Naive thymus-derived CD4-positive, alpha-beta T cell (primary cell): ENCODE data around the gene PA2G4. TPM values are rescaled to one million over a fixed set of nuclear protein-coding genes. Genes with fewer than 3 reads are reported as not detected.

Experiments used
- ATAC-seq: fragments of 150-1000 bp; cut with Tn5 transposase; 2 replicates; pipeline ENCODE4 v1.10.0; 2021; ENCODE audit warnings: mild to moderate bottlenecking, moderate library complexity
- CTCF ChIA-PET: fragments of 350-600 bp; sonication (Branson Sonifier 250); formaldehyde crosslinking; loops from one replicate; lab custom pipeline; 2021; ENCODE audit warnings: antibody characterized with exemption; lab: Charles Lee
- POLR2A ChIA-PET: fragments of 350-600 bp; sonication (Branson Sonifier 250); formaldehyde crosslinking; loops from one replicate; lab custom pipeline; 2021; ENCODE audit warnings: antibody characterized with exemption, inconsistent platforms; lab: Charles Lee
- DNase-seq, 9 donors: peaks; one replicate each; pipeline versions ENCODE4 v3.0.0 to v3.0.0-alpha.2; 2020 to 2022; ENCODE audit warnings: mixed read lengths in 1 of 9
- H3K27ac ChIP-seq: one replicate; pipeline ENCODE4 v1.7.0; 2013; ENCODE audit warnings: mild to moderate bottlenecking, low read depth, low read length, moderate library complexity
- H3K27me3 ChIP-seq, 2 donors: one replicate each; pipeline ENCODE4 v1.7.0; 2013; ENCODE audit warnings: low read length in 2 of 2, mild to moderate bottlenecking in 2 of 2, moderate library complexity in 2 of 2; ENCODE audit not compliant: control insufficient read depth in 2 of 2, insufficient read depth in 2 of 2
- H3K36me3 ChIP-seq, 3 experiments: 1 replicate in 2 of 3; 2 replicates in 1 of 3; pipeline ENCODE4 v1.7.0; 2013; ENCODE audit warnings: low read length in 3 of 3, mild to moderate bottlenecking in 3 of 3, moderate library complexity in 1 of 3; ENCODE audit not compliant: insufficient read depth in 3 of 3, control insufficient read depth in 2 of 3
- H3K4me1 ChIP-seq, 2 donors: one replicate each; pipeline ENCODE4 v1.7.0; 2013; ENCODE audit warnings: low read length in 2 of 2, mild to moderate bottlenecking in 2 of 2, moderate library complexity in 1 of 2; ENCODE audit not compliant: control insufficient read depth in 2 of 2, insufficient read depth in 2 of 2
- H3K4me3 ChIP-seq: 2 replicates; pipeline ENCODE4 v1.7.0; 2013; ENCODE audit warnings: mild to moderate bottlenecking, low read length
- H3K9me3 ChIP-seq, 3 experiments: 1 replicate in 2 of 3; 2 replicates in 1 of 3; pipeline ENCODE4 v1.7.0; 2013; ENCODE audit warnings: low read length in 3 of 3; ENCODE audit not compliant: control insufficient read depth in 2 of 3
- H3K27ac Mint-ChIP-seq, 9 donors: one replicate each; pipeline ENCODE4 v1.8.0; 2020 to 2022; ENCODE audit warnings: mixed read lengths in 9 of 9, mild to moderate bottlenecking in 8 of 9, moderate library complexity in 5 of 9, inconsistent platforms in 2 of 9
- H3K27me3 Mint-ChIP-seq, 5 donors: one replicate each; pipeline ENCODE4 v1.8.0; 2021 to 2022; ENCODE audit warnings: mixed read lengths in 5 of 5, mild to moderate bottlenecking in 1 of 5
- H3K36me3 Mint-ChIP-seq, 5 donors: one replicate each; pipeline ENCODE4 v1.8.0; 2020 to 2022; ENCODE audit warnings: mixed read lengths in 5 of 5, mild to moderate bottlenecking in 3 of 5, inconsistent platforms in 1 of 5
- H3K4me1 Mint-ChIP-seq, 7 donors: one replicate each; pipeline ENCODE4 v1.8.0; 2020 to 2022; ENCODE audit warnings: mixed read lengths in 7 of 7, mild to moderate bottlenecking in 3 of 7, inconsistent platforms in 1 of 7
- H3K4me3 Mint-ChIP-seq, 10 donors: one replicate each; pipeline ENCODE4 v1.8.0; 2020 to 2022; ENCODE audit warnings: mild to moderate bottlenecking in 10 of 10, mixed read lengths in 10 of 10, moderate library complexity in 6 of 10, inconsistent platforms in 2 of 10
- H3K9me3 Mint-ChIP-seq, 11 donors: one replicate each; pipeline ENCODE4 v1.8.0; 2020 to 2022; ENCODE audit warnings: mixed read lengths in 11 of 11, mild to moderate bottlenecking in 4 of 11, inconsistent platforms in 1 of 11, moderate library complexity in 1 of 11
- intact Hi-C, 2 donors: fragments of 100-400 bp; cut with micrococcal nuclease; formaldehyde crosslinking; loops; one replicate each; pipeline ENCODE4 v1.15.1; 2023
- polyA plus RNA-seq, 2 donors: library from polyadenylated mRNA; unstranded; fragments of 300-500 nt; fragmentation: Illumina TruSeq; gene quantifications; one replicate each; pipeline ENCODE4 v1.2.3, GENCODE V29; 2021
- total RNA-seq, 6 experiments: library from RNA in 5 of 6; stranded (reverse) in 5 of 6; gene quantifications; 1 replicate in 5 of 6; 2 replicates in 1 of 6; pipeline ENCODE4 v1.2.3 and lab custom pipeline; 2021 to 2026

Gene PA2G4
- total and polyA plus RNA-seq, 7 experiments from 2014 or later = 61.7 to 254 (median 121) TPM

DNA sequence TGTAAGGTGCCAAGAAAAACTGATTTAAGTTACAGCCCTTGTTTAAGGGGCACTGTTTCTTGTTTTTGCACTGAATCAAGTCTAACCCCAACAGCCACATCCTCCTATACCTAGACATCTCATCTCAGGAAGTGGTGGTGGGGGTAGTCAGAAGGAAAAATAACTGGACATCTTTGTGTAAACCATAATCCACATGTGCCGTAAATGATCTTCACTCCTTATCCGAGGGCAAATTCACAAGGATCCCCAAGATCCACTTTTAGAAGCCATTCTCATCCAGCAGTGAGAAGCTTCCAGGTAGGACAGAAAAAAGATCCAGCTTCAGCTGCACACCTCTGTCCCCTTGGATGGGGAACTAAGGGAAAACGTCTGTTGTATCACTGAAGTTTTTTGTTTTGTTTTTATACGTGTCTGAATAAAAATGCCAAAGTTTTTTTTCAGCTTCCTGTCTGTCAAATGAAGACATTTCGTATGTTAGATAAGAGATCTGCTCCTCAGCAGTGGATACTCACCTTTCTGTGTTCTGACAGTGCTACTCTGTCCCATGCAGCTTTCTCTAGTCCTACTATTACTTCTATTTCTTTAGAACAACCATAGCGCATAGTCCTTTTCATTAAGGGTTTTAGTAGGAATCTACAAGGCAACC, 1.2 kb upstream of the PA2G4 start:
- no peaks in the 10 kb centered on the region for H3K27me3 ChIP-seq
- peak in 7 of 9 donors; percentile 41 to 67 (median 61) for DNase-seq
- peak overlapping the region; percentile 82 for H3K27ac ChIP-seq
- CTCF ChIA-PET = interaction anchor here (0.7 to 4.4 kb wide), 6 partner anchors 14 to 365 kb away, joined by 4 to 44 read pairs (median 5); partner anchors contain the start of genes RPL41 and ZC3H10
- H3K9me3 ChIP-seq = no peaks in the 10 kb centered on the region
- no peaks in the 10 kb centered on the region for H3K9me3 Mint-ChIP-seq
- peak overlapping the region; percentile 92 to 99 (median 98) for H3K27ac Mint-ChIP-seq
- peaks cover 0 to 4% (median 0%) of the 10 kb centered on the region in 5 donors for H3K27me3 Mint-ChIP-seq
- peak overlapping the region; percentile 91 to 100 (median 98) for H3K4me3 Mint-ChIP-seq
- intact Hi-C loops = loop anchor here (2.0 to 5.0 kb wide), 3 partner anchors 106 to 1329 kb away; partner anchors contain the start of genes CDK2 (in 1 of the 2), INHBC (in 1 of the 2), PMEL (in 1 of the 2) and R3HDM2 (in 1 of the 2)
- peaks cover 8 to 16% (median 9%) of the 10 kb centered on the region in 3 experiments for H3K36me3 ChIP-seq
- peaks cover 36 to 37% of the 10 kb centered on the region in 2 donors for H3K4me1 ChIP-seq
- H3K4me1 Mint-ChIP-seq = peaks cover 31 to 69% (median 59%) of the 10 kb centered on the region in 7 donors
- H3K4me3 ChIP-seq = peak overlapping the region; percentile 87
- POLR2A ChIA-PET = interaction anchor here (0.7 to 9.3 kb wide), 24 partner anchors 10 to 387 kb away, joined by 3 to 230 read pairs (median 7); partner anchors contain the start of genes BLOC1S1, ERBB3, ESYT1 and ORMDL2
- H3K36me3 Mint-ChIP-seq = peaks cover 0 to 24% (median 7%) of the 10 kb centered on the region in 5 donors
- ATAC-seq = no peak

DNA sequence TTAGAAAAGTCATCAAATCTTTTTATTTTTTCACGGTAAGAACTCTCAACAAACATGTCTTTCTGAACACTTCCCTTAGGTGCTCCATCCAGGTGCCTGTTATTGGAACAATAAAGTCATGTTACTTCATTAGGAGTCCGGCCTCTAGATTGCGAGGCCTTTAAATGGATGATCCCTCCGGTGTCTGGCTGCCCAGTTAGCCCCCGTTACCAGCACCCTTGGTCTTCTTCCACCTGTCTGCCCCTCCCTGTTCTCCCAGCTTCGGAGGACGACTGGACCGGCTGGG, 593 bp upstream of the PA2G4 start:
- peak; percentile 0 for ATAC-seq
- CTCF ChIA-PET = interaction anchor here (0.8 to 4.4 kb wide), 13 partner anchors 14 to 365 kb away, joined by 3 to 44 read pairs (median 4); partner anchors contain the start of genes ESYT1, RPL41, SMARCC2 and ZC3H10
- Mint-ChIP-seq H3K27ac (peak overlapping the region; percentile 92 to 99 (median 98)), H3K9me3 (no peaks in the 10 kb centered on the region), H3K27me3 (peaks cover 0 to 2% (median 0%) of the 10 kb centered on the region in 5 donors), H3K4me1 (peaks cover 31 to 69% (median 64%) of the 10 kb centered on the region in 7 donors), H3K36me3 (peaks cover 0 to 23% (median 9%) of the 10 kb centered on the region in 5 donors), H3K4me3 (peak overlapping the region; percentile 91 to 100 (median 98))
- H3K4me1 ChIP-seq = peaks cover 36 to 37% of the 10 kb centered on the region in 2 donors
- H3K4me3 ChIP-seq = peak overlapping the region; percentile 87
- H3K27ac ChIP-seq = peak overlapping the region; percentile 82
- intact Hi-C loops = loop anchor here (1.0 to 5.0 kb wide), 23 partner anchors 13 to 1329 kb away; partner anchors contain the start of genes RPL41 (in 2 of the 2), RPS26 (in 2 of the 2), SARNP (in 2 of the 2) and CDK2 (in 1 of the 2)
- no peak for DNase-seq
- POLR2A ChIA-PET = interaction anchor here (0.7 to 9.3 kb wide), 34 partner anchors 8 to 368 kb away, joined by 3 to 230 read pairs (median 6); partner anchors contain the start of genes ERBB3, ESYT1, IL23A and MYL6B
- H3K27me3 ChIP-seq = no peaks in the 10 kb centered on the region
- H3K36me3 ChIP-seq = peaks cover 8 to 22% (median 14%) of the 10 kb centered on the region in 3 experiments
- no peaks in the 10 kb centered on the region for H3K9me3 ChIP-seq

DNA sequence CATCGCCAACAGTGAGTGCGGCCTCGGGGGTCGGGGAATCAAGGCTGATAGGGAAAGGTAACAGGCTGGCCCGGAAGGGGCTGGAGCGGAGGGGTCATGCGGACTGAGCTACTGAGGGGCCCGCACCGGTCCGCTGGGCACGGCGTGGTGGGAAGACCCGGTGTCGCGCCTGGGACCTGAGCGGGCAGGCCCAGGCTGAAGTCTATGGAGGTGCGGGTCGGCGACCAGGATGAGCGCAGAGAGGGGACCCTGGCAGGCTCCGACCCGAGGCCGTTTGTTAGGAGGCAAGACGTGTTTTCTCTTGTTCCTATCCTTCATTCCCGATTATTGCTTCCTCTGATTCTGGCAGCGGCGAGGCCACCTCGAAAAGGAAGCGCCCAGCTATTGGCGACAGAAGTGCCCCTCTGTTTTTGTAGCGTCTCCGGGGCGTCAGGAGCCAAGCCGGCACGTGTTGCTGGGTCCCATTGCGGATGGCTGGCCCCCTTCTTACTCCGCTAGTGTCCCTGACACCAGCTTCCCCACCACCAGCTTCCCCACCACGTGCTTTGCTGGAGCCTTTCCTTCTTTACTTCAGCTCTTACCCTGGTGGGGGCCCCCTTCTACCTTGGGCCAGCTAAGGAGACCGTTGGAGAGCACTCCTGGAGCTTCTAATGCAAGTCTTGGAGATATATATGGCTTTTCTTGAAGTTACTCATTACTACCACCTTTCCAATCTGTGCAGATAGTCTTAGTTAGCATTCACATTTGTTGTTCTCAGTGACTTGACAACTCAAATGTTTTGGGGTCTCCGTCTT, 653 bp downstream of the PA2G4 start:
- no peaks in the 10 kb centered on the region for H3K9me3 Mint-ChIP-seq
- peak overlapping the region; percentile 82 for H3K27ac ChIP-seq
- H3K27me3 Mint-ChIP-seq = no peaks in the 10 kb centered on the region
- no peaks in the 10 kb centered on the region for H3K9me3 ChIP-seq
- POLR2A ChIA-PET = interaction anchor here (0.5 to 9.3 kb wide), 28 partner anchors 8 to 366 kb away, joined by 3 to 230 read pairs (median 8); partner anchors contain the start of genes DNAJC14, ERBB3, ESYT1 and IL23A
- H3K4me1 ChIP-seq = peaks cover 36 to 37% of the 10 kb centered on the region in 2 donors
- peak overlapping the region; percentile 87 for H3K4me3 ChIP-seq
- no peaks in the 10 kb centered on the region for H3K27me3 ChIP-seq
- ATAC-seq (peak; percentile 0), DNase-seq (peak in 2 of 9 donors; percentile 11 to 35)
- peak overlapping the region; percentile 91 to 100 (median 98) for H3K4me3 Mint-ChIP-seq
- intact Hi-C loops = loop anchor here (1.0 to 5.0 kb wide), 22 partner anchors 11 to 1327 kb away; partner anchors contain the start of genes RPL41 (in 2 of the 2), RPS26 (in 2 of the 2), SARNP (in 2 of the 2) and CS (in 1 of the 2)
- H3K4me1 Mint-ChIP-seq = peaks cover 31 to 64% (median 59%) of the 10 kb centered on the region in 7 donors
- peaks cover 0 to 25% (median 9%) of the 10 kb centered on the region in 5 donors for H3K36me3 Mint-ChIP-seq
- H3K36me3 ChIP-seq = peaks cover 14 to 34% (median 20%) of the 10 kb centered on the region in 3 experiments
- CTCF ChIA-PET = interaction anchor here (0.5 to 4.4 kb wide), 9 partner anchors 13 to 116 kb away, joined by 3 to 44 read pairs (median 4); partner anchors contain the start of genes RPL41, SMARCC2 and ZC3H10
- H3K27ac Mint-ChIP-seq = peak overlapping the region; percentile 92 to 99 (median 98)

DNA sequence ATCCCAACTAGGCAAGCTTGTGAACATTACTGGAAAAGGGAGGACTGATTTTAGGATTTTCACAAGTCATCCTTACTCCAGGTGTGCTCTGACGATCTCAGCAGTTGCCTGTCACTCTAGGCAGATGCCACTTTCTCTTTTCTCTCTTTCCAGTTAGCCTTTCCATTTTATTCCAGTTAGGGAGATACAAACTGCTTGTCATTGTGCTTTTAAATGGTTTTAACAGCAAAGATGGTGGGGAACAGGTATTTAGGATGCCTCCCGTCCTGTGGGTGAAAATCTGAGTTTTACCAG, 1.2 kb downstream of the PA2G4 start:
- peaks cover 36 to 37% of the 10 kb centered on the region in 2 donors for H3K4me1 ChIP-seq
- Mint-ChIP-seq H3K9me3 (no peaks in the 10 kb centered on the region), H3K27me3 (no peaks in the 10 kb centered on the region), H3K4me1 (peaks cover 31 to 61% (median 57%) of the 10 kb centered on the region in 7 donors), H3K4me3 (peak overlapping the region; percentile 91 to 100 (median 98)), H3K36me3 (peaks cover 0 to 29% (median 14%) of the 10 kb centered on the region in 5 donors), H3K27ac (peak overlapping the region; percentile 92 to 99 (median 98))
- peaks cover 18 to 40% (median 20%) of the 10 kb centered on the region in 3 experiments for H3K36me3 ChIP-seq
- CTCF ChIA-PET = interaction anchor here (1.1 to 4.4 kb wide), 2 partner anchors 12 to 28 kb away, joined by 4 to 44 read pairs; partner anchors contain the start of genes RPL41 and ZC3H10
- no peaks in the 10 kb centered on the region for H3K9me3 ChIP-seq
- no peak for DNase-seq
- POLR2A ChIA-PET = interaction anchor here (1.0 to 9.3 kb wide), 10 partner anchors 7 to 288 kb away, joined by 6 to 230 read pairs (median 20); partner anchors contain the start of genes ERBB3, ESYT1, ORMDL2 and RPL41
- peak overlapping the region; percentile 82 for H3K27ac ChIP-seq
- no peak for ATAC-seq
- no peaks in the 10 kb centered on the region for H3K27me3 ChIP-seq
- intact Hi-C loops = loop anchor here in 1 of 2 donors (2.0 kb wide), 1 partner anchor 367 kb away; no protein-coding TSS in a partner anchor
- H3K4me3 ChIP-seq = peak overlapping the region; percentile 87

DNA sequence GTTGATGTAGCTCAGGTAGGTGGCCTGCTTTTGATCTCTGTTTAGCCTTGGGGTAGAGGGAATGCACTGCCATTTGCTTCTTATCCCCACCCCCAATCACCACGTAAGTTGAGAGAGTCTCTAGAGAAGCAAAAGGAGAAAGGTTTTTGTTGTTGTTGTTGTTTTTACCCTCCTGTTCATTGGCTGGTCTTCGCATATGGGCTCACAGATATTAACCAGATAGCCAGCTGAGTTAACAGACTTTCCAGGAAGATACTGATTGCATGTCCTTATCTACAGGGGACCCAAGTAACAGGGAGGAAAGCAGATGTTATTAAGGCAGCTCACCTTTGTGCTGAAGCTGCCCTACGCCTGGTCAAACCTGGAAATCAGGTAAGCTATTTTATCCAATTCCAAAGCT, 2.9 kb downstream of the PA2G4 start:
- Histone ChIP-seq H3K4me1 (peaks cover 26 to 28% of the 10 kb centered on the region in 2 donors), H3K4me3 (no peak overlapping the region), H3K27ac (peak overlapping the region; percentile 6), H3K36me3 (peaks cover 23 to 56% (median 24%) of the 10 kb centered on the region in 3 experiments), H3K27me3 (no peaks in the 10 kb centered on the region), H3K9me3 (no peaks in the 10 kb centered on the region)
- Mint-ChIP-seq H3K4me1 (peaks cover 20 to 51% (median 41%) of the 10 kb centered on the region in 7 donors), H3K27ac (peak overlapping the region in 4 of 9 donors; percentile 58 to 99 (median 78)), H3K27me3 (no peaks in the 10 kb centered on the region), H3K36me3 (peaks cover 5 to 40% (median 25%) of the 10 kb centered on the region in 5 donors), H3K9me3 (no peaks in the 10 kb centered on the region), H3K4me3 (peak overlapping the region in 2 of 10 donors; percentile 10 to 25)
- DNase-seq (no peak), ATAC-seq (no peak)
- intact Hi-C loops = no loop called here
- CTCF ChIA-PET = interaction anchor here (0.5 to 1.8 kb wide), 5 partner anchors 9 to 184 kb away, joined by 3 to 6 read pairs (median 3); no protein-coding TSS in a partner anchor
- POLR2A ChIA-PET = interaction anchor here (1.1 to 9.3 kb wide), 4 partner anchors 11 to 115 kb away, joined by 3 to 230 read pairs (median 6); partner anchors contain the start of genes RNF41, RPL41 and ZC3H10
